Stimulated activated CD8-positive, alpha-beta memory T cell treated with anti-CD3 and anti-CD28 coated beads, Interleukin-12 subunit alpha, Interleukin-12 subunit beta, amount 100 ng/mL, for 4 hours (primary cell): ENCODE data around the gene MESD.

Experiments
- DNase-seq: peaks from one replicate; pipeline ENCODE4 v3.0.0-alpha.2; 2020; ENCODE audit warnings: low read depth

Gene MESD

GRCh38 chr15:80989518-80990478, at the start of gene MESD:
Gene MESD (minus strand): TSS chr15:80989819. CDS start chr15:80989791, 28 bp downstream.
- DNase-seq, result peak; percentile 94

GRCh38 chr15:81038975-81039607, 49.5 kb upstream of the MESD start:
- no peak for DNase-seq

GRCh38 chr15:81037952-81038743, 48.5 kb upstream of the MESD start:
- no peak for DNase-seq

GRCh38 chr15:81033508-81033907, 43.9 kb upstream of the MESD start:
- DNase-seq, result no peak

GRCh38 chr15:81032818-81033217, 43.2 kb upstream of the MESD start:
- DNase-seq, result no peak

- no peak for DNase-seq
Observed at GRCh38 chr15:81032355-81032754, 42.7 kb upstream of the MESD start.

GRCh38 chr15:81031203-81031602, 41.6 kb upstream of the MESD start:
- no peak for DNase-seq

GRCh38 chr15:81030301-81030750, 40.7 kb upstream of the MESD start:
- DNase-seq, result no peak

- DNase-seq, result no peak
Observed at GRCh38 chr15:81029414-81030300, 40.0 kb upstream of the MESD start.

GRCh38 chr15:81026836-81027599, 37.4 kb upstream of the MESD start:
- no peak for DNase-seq

- DNase-seq, result no peak
Observed at GRCh38 chr15:81025721-81026370, 36.2 kb upstream of the MESD start.

GRCh38 chr15:81024936-81025335, 35.3 kb upstream of the MESD start:
- no peak for DNase-seq

GRCh38 chr15:81024265-81024872, 34.8 kb upstream of the MESD start:
- DNase-seq, result no peak

- DNase-seq, result no peak
Observed at GRCh38 chr15:81023483-81024264, 34.1 kb upstream of the MESD start.

GRCh38 chr15:81021321-81021720, 31.7 kb upstream of the MESD start:
- no peak for DNase-seq

- DNase-seq, result no peak
Observed at GRCh38 chr15:81018197-81018596, 28.6 kb upstream of the MESD start.

- DNase-seq, result no peak
Observed at GRCh38 chr15:81016489-81017068, 27.0 kb upstream of the MESD start.
